ENCODE measurements around the gene CDH15. TPM values are rescaled to one million over a fixed set of nuclear protein-coding genes. Genes with fewer than 3 reads are reported as not detected.

CDH15 gene
- total RNA-seq, 2 donors from 2014 or later, result 0.12 TPM; not detected in 1

DNA sequence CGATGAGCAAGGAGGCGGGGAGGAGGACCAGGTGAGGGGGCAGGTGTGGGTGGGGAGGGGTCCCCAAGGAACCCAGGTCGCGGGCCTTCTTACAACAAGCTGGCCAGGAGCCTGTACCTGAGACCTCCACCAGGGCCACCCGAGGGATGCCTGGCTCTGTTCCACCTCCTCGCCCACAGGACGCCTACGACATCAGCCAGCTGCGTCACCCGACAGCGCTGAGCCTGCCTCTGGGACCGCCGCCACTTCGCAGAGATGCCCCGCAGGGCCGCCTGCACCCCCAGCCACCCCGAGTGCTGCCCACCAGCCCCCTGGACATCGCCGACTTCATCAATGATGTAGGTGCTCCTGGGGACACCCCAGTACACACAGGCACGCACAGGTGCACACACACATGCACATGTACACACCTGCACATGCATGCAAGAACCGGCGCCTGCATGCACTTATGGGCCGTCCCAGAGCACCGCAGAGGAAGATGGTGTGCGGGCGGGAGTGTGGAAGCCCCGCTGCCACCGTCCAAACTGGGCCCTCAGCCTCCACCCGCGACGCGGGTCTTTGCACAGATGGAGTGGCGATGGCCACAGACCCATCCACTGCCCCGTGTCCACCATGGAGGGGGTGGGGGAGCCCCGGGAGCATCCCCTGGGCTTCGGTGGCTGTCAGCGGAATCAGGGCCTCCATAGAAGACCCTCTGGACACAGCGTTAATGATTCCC, 22.2 kb downstream of the CDH15 start:
- H3K27me3 Mint-ChIP-seq, result peaks cover 9% of the 10 kb centered on the region
- ATAC-seq, result no peak
- H3K4me3 Mint-ChIP-seq, result no peak overlapping the region
- peak in 1 of 3 donors; percentile 10 for DNase-seq
- no peak overlapping the region for H3K27ac Mint-ChIP-seq
- H3K4me1 Mint-ChIP-seq, result no peaks in the 10 kb centered on the region
- H3K36me3 Mint-ChIP-seq (ENCODE audit: low read depth), result no peaks in the 10 kb centered on the region
- H3K9me3 ChIP-seq (ENCODE audit: control insufficient read depth, low read length, poor library complexity, severe bottlenecking), result no peaks in the 10 kb centered on the region

DNA sequence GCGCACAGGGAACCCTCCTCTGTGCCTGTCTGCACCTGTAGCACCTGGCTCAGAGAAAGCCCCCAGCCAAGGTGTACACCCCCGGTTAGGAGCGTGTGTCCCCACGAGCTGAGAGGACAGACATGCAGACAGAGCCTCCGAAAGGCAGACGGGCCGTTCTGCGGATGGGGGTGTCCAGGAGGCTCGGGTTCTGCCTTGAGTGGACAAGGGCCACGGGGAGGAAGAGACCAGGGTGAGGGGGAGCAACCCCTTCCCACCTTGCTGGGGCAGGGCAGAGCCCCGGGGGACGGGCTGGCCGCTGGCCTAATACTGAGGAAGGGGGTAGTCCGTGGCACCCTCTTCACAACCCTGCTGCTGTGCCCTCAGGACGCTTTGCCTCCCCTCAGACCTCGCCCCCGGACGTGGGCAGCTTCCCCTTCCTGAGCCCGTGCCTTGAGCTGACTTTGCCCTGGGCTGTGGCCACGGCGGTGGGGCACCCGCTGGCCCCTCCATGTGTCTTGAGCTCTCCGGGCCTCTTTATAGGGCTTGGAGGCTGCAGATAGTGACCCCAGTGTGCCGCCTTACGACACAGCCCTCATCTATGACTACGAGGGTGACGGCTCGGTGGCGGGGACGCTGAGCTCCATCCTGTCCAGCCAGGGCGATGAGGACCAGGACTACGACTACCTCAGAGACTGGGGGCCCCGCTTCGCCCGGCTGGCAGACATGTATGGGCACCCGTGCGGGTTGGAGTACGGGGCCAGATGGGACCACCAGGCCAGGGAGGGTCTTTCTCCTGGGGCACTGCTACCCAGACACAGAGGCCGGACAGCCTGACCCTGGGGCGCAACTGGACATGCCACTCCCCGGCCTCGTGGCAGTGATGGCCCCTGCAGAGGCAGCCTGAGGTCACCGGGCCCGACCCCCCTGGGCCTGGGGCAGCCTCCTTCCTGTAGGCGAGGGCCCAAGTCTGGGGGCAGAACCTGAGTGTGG, 23.1 kb downstream of the CDH15 start:
- H3K9me3 ChIP-seq (ENCODE audit: control insufficient read depth, low read length, poor library complexity, severe bottlenecking), result no peaks in the 10 kb centered on the region
- peak overlapping the region; percentile 12 for H3K4me3 Mint-ChIP-seq
- H3K4me1 Mint-ChIP-seq, result no peaks in the 10 kb centered on the region
- DNase-seq (no peak), ATAC-seq (no peak)
- peaks cover 9% of the 10 kb centered on the region for H3K27me3 Mint-ChIP-seq
- H3K27ac Mint-ChIP-seq, result no peak overlapping the region
- H3K36me3 Mint-ChIP-seq (ENCODE audit: low read depth), result no peaks in the 10 kb centered on the region

DNA sequence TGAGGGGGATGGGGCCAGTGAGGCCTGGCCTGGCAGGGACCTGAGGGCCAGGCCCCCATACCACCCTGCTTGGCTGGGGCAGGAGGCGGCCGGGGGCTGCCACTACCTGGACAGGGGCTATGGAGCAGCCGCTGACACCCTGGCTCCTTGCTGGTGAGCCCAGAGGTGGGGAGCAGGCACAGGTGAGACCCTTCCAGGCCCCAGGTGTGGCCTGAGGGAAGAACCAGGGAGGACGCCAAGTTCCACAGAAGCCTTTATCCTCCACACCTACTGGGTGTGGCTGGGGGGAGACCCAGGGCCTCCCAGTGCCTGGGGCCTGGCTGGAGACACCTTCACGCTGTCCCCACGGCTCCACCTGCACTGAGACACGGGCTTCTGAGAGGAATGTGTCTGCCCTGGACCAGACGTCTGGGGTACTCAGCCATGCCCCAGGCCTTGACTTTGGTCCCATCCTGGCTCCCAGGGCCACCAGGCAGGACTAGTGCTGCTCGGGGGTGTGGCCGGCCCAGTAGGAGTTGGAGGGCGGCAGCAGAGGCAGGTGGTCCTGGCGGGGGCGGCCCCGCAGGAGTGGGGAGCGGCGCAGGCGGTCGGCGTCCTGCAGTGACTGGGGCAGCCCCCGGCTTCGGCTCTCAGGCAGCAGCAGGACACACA, 24.1 kb downstream of the CDH15 start:
- no peaks in the 10 kb centered on the region for H3K9me3 ChIP-seq (ENCODE audit: control insufficient read depth, low read length, poor library complexity, severe bottlenecking)
- Mint-ChIP-seq H3K4me3 (no peak overlapping the region), H3K4me1 (peaks cover 2% of the 10 kb centered on the region), H3K27ac (no peak overlapping the region), H3K27me3 (peaks cover 17% of the 10 kb centered on the region), H3K36me3 (ENCODE audit: low read depth) (no peaks in the 10 kb centered on the region)
- no peak for ATAC-seq
- DNase-seq, result no peak

DNA sequence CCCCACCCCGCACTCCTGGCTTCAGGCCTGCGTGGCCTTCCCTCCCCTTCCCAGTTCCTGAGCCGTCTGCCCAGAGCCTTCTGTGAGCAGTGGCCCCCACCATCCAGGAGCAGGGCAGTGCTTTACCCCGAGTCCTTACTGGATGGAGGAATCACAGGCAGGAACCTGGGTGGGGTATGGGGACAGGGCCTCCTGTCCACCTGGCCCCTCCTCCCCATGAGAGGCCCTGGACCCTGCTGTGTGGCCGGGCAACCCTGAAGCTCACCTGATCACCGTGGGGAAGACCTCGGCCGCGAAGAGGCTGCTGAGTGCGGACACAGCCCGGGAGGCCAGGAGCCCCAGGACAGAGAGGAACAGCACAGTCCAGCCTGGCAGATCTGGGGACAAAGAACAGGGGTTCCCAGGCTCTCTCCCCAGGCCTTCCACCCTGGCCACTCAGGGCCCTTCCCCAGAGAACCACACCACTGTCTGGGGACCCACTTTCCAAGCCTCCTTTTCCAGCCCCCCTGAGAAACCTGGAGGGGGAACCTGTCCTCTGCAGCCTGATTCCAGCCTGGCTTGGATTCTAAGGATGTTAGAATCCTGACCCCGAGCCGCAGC, 25.6 kb downstream of the CDH15 start:
- no peaks in the 10 kb centered on the region for H3K36me3 Mint-ChIP-seq (ENCODE audit: low read depth)

DNA sequence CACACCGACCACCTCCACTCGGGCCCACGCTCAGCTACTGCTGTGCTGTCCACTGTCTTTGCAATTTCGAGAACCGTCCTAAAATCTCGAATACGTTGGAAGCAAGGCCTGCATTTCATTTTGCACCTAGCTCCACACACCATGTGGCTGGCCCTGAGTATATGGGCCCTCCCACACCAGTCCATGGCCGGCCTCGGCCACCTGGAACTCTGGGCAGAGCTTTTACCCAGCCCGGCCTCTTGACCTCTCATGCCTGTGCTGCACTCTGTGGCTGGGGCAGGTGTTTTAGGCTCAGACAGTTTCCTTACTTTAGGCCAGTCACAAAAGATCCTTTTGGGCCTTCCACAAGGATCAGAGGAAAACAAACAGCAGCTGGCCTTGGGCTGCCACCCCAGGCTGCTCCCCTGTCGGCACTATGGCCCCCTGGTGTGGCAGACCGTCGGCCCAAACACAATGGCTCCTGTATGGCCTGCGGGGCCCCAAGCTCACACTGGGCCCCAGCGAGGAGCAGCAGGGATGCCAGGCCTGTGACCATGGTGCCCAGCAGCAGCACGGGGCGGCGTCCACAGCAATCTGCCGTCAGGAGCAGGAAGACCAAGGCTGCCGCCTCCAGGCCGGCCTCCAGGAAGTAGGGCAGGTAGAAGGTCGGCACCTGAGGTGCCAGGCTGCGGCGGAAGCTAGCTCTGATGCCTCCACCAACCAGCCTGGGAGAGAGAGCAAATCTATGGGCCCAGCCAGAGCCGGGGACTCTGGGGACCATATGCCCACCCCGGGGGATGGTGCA, 26.3 kb downstream of the CDH15 start:
- ATAC-seq (no peak), DNase-seq (no peak)
- Mint-ChIP-seq H3K4me1 (peaks cover 3% of the 10 kb centered on the region), H3K27me3 (peaks cover 21% of the 10 kb centered on the region), H3K27ac (no peak overlapping the region), H3K4me3 (no peak overlapping the region), H3K36me3 (ENCODE audit: low read depth) (no peaks in the 10 kb centered on the region)
- H3K9me3 ChIP-seq (ENCODE audit: control insufficient read depth, low read length, poor library complexity, severe bottlenecking), result no peaks in the 10 kb centered on the region

More for the DNA sequence above, 25.6 kb downstream of the CDH15 start:
- Mint-ChIP-seq H3K27me3 (peaks cover 17% of the 10 kb centered on the region), H3K27ac (no peak overlapping the region), H3K4me1 (peaks cover 3% of the 10 kb centered on the region), H3K4me3 (no peak overlapping the region)
- ATAC-seq, result no peak
- DNase-seq, result no peak
- no peaks in the 10 kb centered on the region for H3K9me3 ChIP-seq (ENCODE audit: control insufficient read depth, low read length, poor library complexity, severe bottlenecking)

DNA sequence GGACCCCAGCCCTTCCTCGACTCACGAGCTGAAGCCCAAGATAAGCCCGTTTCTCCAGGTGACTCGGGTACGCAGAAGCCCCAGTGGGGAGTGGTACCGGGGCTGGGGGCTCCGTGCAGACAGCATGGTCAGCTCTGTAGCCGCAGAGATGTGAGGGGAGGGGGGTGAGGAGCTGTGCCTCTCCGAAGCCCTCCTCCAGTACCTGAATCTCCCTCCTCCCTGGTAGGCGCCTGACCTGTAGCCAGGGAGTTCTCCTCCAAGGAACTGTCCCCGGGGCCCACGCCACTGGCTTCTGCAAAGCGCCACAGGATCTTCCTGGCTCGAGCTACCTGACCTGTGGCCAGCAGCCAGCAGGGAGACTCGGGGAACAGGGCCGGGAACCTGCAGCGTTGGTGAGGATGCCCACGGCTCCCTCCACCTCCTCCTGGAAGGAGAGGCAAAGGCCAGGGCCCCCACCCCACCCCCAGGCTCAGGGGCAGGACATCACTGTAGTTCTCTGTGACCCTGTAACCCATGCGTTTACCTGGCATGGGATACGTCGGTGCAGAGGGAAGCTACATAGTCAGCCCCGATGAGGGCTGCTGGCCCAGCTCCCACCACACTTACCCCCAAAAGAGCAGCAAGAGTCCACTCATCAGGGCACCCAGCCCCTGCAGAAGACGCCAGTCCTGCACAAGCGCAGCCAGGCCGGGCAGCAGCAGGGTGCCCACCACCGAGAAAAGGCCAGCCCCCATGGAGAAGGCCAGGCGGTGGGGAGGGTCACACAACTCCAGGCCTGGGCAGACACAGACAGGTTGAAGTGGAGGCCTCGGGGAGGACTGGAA, 27.1 kb downstream of the CDH15 start:
- H3K36me3 Mint-ChIP-seq (ENCODE audit: low read depth), result no peaks in the 10 kb centered on the region
- H3K27me3 Mint-ChIP-seq, result peaks cover 29% of the 10 kb centered on the region
- no peaks in the 10 kb centered on the region for H3K9me3 ChIP-seq (ENCODE audit: control insufficient read depth, low read length, poor library complexity, severe bottlenecking)
- peaks cover 3% of the 10 kb centered on the region for H3K4me1 Mint-ChIP-seq
- H3K4me3 Mint-ChIP-seq, result no peak overlapping the region
- H3K27ac Mint-ChIP-seq, result no peak overlapping the region
- no peak for DNase-seq
- ATAC-seq, result no peak

DNA sequence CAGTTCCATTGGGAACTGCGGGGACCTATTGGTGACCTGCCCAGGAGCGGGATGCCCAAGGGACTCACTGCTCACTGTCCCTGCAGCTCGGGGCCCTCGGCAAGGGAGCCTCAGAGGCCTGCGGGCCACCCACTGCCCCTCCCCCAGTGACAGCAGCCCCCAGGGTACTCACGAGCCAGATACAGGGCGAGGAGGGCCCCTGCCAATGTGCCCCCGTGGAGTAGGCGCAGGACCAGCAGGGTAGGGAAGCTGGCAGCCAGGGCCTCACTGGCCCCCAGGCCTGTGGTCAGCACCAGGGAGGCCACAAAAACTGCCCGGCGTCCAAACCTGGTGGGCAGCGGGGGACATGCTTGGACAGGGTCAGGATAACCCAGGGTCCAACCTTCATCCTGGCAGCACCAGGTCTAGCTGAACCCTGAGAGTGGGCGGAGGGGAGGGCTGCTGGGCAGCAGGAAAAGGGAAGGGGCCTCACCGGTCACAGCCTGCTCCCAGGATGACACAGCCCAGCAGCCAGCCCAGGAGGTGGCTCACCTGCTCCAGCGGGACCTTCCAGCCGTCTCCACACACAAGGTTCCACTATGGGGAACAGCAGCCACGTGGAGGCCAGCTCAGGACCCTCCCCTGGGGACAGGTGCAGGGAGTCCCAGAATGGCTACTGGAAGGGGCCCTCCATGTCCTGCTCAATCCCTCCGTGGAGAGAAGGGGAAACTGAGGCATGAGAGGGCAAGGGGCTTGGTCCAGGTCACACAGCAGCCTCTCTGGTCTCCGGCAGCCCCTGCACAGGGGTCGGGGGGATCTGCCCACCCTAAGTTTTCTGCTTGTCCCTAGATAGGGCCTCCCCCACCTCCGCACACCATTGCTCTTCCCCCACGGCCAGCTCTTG, 27.9 kb downstream of the CDH15 start:
- H3K27ac Mint-ChIP-seq, result no peak overlapping the region
- no peak for DNase-seq
- H3K9me3 ChIP-seq (ENCODE audit: control insufficient read depth, low read length, poor library complexity, severe bottlenecking), result no peaks in the 10 kb centered on the region
- peaks cover 3% of the 10 kb centered on the region for H3K4me1 Mint-ChIP-seq
- no peak for ATAC-seq
- H3K36me3 Mint-ChIP-seq (ENCODE audit: low read depth), result no peaks in the 10 kb centered on the region
- peaks cover 37% of the 10 kb centered on the region for H3K27me3 Mint-ChIP-seq
- no peak overlapping the region for H3K4me3 Mint-ChIP-seq

DNA sequence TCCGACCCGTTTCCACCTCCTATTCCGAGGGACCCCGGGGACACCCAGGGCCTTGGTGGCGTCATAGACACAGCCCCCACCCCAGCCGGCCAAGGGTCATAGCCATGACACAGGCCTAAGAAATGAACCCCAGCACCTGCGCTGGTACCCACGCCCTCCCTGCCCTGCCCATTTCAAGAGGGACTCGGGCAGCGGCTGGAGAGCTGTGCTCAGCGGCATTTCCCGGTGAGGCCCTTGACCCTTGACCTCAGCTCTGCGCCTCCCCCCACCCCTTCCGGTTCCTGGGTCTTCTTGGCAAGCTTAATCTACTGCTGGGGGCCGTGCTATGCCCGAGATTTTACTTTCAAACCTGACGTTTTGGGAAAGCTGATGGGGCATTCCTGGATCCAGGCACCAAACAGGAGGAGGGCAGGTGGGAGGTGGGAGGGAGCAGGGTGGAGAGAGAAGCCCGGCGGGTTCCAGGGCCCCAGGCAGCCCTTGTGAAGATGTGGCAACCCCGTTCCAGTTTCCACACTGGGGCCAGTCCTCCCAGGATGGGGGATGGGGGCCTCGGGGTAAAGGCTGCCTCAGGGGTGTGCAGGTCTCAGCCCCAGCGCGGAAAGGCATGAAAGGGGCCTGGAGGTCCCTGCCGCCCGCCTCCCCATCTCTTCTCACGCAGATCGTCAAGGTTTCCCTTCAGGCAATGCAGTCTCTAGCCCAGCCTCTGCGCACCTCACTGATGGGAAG, 28.7 kb downstream of the CDH15 start, which contains the start of gene SLC22A31:
Gene SLC22A31 (minus strand): TSS at position 414 of the 726 bp plus-strand sequence. CDS start 36 bp downstream, at position 378.
- DNase-seq, result no peak
- H3K27me3 Mint-ChIP-seq, result peaks cover 43% of the 10 kb centered on the region
- H3K27ac Mint-ChIP-seq, result no peak within 1 kb of the TSS
- H3K4me3 Mint-ChIP-seq, result peak within 1 kb of the TSS; percentile 67
- no peak for ATAC-seq
- H3K9me3 ChIP-seq (ENCODE audit: control insufficient read depth, low read length, poor library complexity, severe bottlenecking), result no peaks in the 10 kb centered on the region
- peaks cover 3% of the 10 kb centered on the region for H3K4me1 Mint-ChIP-seq
- no peaks in the 10 kb centered on the region for H3K36me3 Mint-ChIP-seq (ENCODE audit: low read depth)

DNA sequence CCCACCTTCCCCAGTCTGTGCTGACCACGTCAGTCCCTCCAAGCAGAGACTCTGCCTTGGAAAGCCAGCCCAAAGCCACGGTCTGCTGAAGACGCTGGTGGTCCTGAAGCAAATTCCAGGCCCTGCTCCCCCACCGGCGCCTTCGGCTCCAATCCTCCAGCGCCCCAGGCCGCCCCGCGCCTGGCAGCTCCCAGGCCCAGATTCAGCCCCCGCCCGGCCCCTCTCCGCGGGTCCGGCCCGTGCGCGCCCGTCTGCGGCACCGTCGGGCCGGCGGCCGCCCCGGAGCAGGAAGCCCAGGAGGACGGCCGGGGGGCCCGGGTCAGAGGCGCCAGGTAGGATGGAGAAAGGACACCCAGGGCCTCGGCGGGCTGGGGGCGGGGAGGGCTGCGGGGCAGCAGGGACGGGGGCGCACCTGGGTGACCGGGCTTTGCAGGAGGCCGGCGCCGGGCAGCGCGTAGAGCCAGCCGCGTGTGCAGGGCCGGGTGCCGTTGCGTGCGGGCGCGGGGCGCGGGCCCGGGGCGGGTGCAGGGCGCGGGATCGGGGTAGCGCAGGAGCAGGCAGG, 29.4 kb downstream of the CDH15 start:
- no peaks in the 10 kb centered on the region for H3K36me3 Mint-ChIP-seq (ENCODE audit: low read depth)
- peaks cover 3% of the 10 kb centered on the region for H3K4me1 Mint-ChIP-seq
- H3K4me3 Mint-ChIP-seq, result peak overlapping the region; percentile 67
- H3K9me3 ChIP-seq (ENCODE audit: control insufficient read depth, low read length, poor library complexity, severe bottlenecking), result no peaks in the 10 kb centered on the region
- no peak for DNase-seq
- H3K27me3 Mint-ChIP-seq, result peaks cover 43% of the 10 kb centered on the region
- peak; percentile 8 for ATAC-seq
- H3K27ac Mint-ChIP-seq, result no peak overlapping the region

All from T-helper 17 cell (primary cell).